HG02938 (cell line): ENCODE results near the gene CALCB.
"Not testable (repeated sequence)": the region's sequence is repeated elsewhere in the genome, so short reads cannot be mapped to it uniquely, and the experiment has no call there.

Experiments used
- ATAC-seq: cut with Tn5 transposase; IDR thresholded peaks from one replicate; pipeline ENCODE4 v1.9.1; 2021; ENCODE audit warnings: mild to moderate bottlenecking, moderate library complexity; ENCODE audit not compliant: unreplicated experiment

The CALCB gene

DNA sequence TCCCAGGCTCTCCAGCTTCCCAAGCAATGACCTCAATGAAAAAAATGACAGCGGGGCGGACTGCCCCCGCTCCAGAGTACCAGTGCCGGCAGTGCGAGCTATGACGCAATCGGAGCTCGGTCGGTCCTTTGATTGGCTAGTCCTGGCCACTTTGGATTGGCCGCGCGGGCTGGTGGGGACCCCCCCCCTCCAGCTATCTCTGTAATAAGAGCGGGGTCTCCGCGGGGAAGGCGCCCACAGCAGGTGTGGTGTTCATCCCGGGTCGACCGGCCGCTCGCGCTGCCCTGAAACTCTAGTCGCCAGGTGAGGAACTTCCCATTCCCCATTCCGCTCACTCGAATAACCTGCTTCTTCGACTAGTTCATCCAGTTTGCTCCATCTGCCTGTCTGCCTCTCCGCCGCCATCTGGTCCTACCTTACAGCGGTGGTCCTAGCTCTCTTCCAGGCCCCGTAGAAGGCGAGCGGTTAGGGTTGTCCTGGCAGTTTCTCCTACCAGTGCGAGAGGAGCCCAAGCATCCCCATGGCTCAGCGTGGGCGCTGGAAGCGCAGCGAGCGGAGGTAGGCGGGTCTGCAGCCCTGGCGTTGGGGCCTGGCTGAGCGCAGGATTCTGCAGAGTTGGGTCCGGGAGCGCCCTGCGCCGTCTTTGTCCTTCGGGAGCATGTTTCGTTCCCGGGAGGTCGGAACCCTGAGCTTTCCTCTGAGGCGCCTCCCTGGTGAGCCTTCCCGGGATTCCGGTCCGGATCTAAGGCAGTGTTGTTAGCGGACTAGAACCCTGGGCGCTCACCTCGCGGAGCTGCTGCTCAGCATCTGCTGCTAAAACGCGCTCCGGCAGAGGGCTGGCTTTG lies at the start of gene CALCB:
Gene CALCB, plus strand, starts transcription at position 233 of the 845 bp plus-strand sequence. CDS start 1,126 bp downstream, outside the sequence.
- ATAC-seq = no peak

DNA sequence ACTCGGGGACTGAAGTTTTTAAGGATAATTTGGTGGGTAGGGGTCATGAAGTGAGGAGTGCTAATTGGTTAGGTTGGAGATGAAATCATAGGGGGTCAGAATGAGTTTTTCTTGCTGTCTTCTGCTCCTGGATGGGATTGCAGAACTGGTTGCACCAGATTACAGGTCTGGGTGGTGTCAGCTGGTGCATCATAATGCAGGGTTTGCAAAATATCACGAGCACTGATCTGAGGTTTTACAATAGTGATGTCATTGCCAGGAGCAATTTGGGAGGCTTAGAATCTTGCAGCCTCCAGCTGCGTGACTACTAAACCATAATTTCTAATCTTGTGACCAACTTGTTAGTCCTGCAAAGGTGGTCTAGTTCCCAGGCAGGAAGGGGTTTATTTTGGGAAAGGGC lies 46.4 kb upstream of the CALCB start:
- ATAC-seq = no peak

GRCh38 chr11:15027956-15028355 lies 45.4 kb upstream of the CALCB start:
- no peak for ATAC-seq

DNA sequence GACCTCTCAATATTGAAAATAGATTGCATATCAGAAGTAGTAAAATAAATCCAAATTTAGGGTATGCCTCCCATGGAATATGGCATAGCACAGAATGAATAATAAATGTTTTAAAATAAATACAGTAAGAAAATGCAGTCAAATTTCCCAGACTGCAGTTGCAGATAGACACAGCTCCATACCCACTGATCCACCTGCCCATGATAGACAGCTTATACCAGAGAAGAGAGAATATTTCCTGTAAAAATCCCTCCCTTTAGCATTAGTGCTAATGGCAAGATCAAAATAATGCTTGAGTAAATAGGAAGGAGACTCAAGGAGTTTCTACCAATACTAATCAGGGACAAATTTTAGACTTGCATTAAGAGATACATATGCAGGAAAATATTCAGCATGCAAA lies 45.0 kb upstream of the CALCB start:
- ATAC-seq = no peak

DNA sequence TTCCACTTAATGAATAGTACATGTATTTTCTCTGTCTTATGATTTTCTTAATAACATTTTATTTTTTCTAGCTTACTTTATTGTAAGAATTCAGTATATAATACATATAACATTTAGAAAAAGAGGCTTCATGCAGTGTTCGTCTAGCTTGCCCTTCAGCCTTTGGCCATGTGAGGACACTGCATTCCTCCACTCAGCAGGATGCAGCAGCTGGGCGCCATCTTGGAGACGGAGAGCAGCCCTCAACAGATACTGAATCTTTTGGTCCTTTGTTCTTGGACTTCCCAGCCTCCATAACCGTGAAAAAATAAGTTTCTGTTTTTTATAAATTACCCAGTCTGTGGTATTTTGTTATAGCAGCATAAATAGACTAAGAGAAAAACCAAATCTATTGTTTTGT lies 41.4 kb upstream of the CALCB start:
- ATAC-seq = not testable (repeated sequence)

GRCh38 chr11:15034687-15035267 lies 38.6 kb upstream of the CALCB start:
- ATAC-seq = no peak

GRCh38 chr11:15035283-15035682 lies 38.1 kb upstream of the CALCB start:
- no peak for ATAC-seq

GRCh38 chr11:15038963-15039362 lies 34.4 kb upstream of the CALCB start:
- no peak for ATAC-seq

DNA sequence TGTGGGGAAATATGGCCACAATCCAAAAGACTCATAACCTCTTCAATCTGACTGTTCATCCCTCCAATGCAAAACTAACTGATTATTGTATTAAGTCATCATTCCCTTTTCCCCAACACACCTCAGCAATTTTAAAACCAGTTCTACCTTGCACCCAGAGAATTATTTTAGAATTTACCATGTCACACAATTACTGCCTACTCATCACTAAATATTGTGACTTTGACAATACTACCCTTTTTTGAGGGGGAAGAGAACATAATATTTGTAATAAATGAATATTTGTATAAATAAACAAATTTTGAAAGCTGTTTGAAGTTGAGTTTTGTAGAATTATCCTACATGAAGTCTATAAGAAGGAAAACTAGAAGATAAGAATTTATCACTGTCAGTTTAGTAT lies 28.2 kb upstream of the CALCB start:
- no peak for ATAC-seq

DNA sequence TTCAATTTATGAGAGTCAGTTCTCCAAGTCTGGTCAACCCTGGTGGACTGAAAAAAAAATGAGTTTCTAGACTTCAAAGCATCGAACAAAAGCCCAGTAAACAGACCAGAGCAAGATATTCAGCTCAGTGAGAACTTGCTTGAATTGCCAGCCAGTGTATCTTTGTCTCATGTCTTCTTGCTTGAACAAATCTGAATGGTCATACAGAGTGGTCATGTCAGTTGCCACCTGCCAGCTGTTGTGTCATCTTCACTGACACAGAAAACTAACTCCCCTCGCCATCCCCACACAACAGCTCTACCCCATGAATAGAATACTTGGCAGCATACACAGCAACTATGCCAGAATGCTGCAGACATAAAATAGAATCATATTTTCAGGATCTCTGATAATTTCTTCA lies 27.5 kb upstream of the CALCB start:
- no peak for ATAC-seq

GRCh38 chr11:15046673-15047072 lies 26.7 kb upstream of the CALCB start:
- not testable (repeated sequence) for ATAC-seq

- no peak for ATAC-seq
These were observed 24.8 kb upstream of the CALCB start for GRCh38 chr11:15048616-15049015.

- ATAC-seq = no peak
These were observed 20.2 kb upstream of the CALCB start for GRCh38 chr11:15053191-15053685.

- ATAC-seq = no peak
These were observed 17.6 kb upstream of the CALCB start for GRCh38 chr11:15055620-15056356.

- no peak for ATAC-seq
These were observed 16.1 kb upstream of the CALCB start for GRCh38 chr11:15057329-15057728.

DNA sequence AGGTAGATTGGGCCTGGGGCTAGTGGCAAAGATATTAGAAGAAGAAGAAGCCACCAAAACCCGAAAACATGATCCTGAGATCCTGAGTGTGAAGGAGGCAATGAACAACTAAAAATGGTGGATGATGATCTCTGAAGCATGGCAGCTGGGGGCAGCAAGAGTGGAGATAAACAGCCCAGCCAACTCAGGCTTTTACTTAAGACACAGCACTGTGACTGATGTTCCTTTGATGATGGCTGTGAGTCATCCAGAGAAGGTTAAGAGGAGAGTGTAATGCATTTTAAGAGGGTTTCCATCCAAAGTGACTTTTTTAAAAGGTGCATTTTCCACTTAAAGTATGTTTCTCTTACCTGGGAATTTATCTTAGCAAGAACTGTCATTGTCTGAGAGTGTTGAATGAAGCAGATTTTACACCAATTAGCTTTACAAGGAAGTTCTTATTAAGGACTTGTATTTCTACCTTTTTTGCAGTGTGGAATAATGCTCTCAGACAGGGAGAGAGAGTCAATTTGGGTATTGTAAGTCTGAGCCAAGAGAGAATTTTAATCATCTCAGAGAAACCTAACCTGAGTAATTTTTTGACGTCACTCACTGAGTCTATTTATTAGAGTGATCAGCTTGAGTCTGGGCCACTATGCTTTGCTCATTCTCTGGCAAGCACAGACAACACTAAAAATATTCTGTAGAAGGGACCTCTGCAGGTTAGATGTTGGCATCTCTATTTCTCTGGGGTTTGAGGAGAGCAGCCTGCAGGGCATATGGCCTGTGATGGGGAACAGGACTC lies 14.1 kb upstream of the CALCB start:
- no peak for ATAC-seq

GRCh38 chr11:15062599-15062998 lies 10.8 kb upstream of the CALCB start:
- no peak for ATAC-seq

DNA sequence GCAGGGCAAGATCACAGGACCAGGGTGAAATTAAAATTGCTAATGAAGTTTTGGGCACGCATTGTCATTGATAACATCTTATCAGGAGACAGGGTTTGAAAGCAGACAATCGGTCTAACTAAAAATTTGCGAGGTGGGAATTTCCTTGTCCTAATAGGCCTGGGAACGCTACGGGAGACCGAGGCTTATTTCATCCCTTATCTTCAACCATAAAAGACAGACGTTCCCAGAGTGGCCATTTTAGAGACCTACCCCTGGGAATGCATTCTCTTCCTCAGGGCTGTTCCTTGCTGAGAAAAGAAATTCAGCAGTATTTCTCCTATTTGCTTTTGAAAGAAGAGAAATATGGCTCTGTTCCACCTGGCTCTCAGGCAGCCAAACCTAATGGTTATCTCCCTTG lies 3.6 kb upstream of the CALCB start:
- not testable (repeated sequence) for ATAC-seq

DNA sequence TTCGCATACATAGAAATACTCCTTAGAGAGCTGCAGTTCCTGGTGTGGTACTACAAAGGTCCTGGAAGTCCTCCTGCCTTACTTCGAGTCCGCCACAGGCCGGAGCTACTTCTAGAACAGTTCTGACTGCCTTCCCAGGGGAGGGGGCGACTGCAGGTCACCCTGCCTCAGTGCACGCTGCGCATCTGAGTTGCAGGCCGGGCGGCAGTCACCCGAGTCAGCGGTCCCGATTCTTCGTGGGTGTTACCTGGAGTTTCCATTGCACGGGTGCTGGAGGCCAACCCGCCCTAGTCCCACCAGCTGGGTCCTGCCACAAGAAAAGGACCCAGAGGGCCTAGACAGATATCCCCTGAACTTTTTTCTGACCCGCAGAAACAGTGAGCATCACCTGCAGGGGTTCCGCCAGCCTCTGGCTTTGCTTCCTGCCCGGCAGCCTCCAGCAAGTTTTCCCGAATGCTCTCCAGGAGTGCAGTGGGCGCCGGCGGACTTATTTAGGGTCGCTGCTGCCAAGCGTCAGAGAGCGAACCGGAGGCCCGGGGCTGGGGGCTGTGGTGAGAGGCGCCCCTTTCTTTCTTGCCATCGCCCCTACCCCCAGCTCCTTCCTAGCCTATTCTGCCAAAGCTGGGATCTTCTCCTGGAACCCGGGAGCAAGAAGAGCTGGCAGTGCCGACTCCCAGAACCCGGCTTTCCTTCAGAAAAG lies 1.7 kb upstream of the CALCB start:
- no peak for ATAC-seq

GRCh38 chr11:15072551-15073143 lies 746 bp upstream of the CALCB start:
- ATAC-seq = no peak
